Fibroblast of upper back skin (primary cell): ENCODE results near the gene BAG3.
"Not testable (repeated sequence)": the region's sequence is repeated elsewhere in the genome, so short reads cannot be mapped to it uniquely, and the experiment has no call there.

Experiments used
- DNase-seq: peaks from one replicate; pipeline ENCODE4 v3.0.0-alpha.2; 2013

BAG3 gene

DNA sequence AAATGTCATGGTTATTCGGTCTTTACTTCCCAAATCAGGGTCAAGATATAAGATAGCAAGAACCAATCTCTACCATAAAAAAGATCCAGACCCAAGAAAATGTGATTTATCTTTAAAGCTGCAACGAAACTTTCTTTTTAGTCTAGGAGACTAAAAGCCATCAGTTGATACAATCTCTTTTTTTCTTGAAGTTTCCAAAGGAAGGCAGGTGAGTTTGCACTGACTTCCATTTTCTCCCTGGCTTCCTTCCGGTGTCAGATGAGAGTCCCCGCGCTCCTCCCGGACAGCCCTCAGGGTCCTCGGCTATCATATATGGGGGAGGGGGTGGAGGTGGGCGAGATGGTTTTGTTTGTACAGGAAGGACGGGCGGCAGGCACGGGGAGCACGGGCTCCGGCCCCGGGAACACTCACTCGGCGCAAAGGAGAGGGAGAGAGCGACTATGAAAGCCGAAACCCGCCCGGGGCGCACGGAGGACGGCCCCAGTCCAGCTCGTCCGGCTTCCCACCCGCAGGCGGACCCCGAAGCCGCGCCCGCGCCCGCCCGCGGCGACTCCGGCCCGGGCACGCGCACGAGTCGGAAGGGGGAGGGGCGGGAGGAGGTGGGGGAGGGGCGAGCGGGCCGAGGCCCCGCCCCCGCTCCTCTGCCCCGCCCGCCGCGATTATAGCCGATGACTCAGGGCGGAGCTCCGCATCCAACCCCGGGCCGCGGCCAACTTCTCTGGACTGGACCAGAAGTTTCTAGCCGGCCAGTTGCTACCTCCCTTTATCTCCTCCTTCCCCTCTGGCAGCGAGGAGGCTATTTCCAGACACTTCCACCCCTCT, at the start of gene BAG3:
TSS of gene BAG3 (plus strand) at position 689 of the 822 bp plus-strand sequence. CDS start 296 bp downstream, outside the sequence.
- peak; percentile 91 for DNase-seq

DNA sequence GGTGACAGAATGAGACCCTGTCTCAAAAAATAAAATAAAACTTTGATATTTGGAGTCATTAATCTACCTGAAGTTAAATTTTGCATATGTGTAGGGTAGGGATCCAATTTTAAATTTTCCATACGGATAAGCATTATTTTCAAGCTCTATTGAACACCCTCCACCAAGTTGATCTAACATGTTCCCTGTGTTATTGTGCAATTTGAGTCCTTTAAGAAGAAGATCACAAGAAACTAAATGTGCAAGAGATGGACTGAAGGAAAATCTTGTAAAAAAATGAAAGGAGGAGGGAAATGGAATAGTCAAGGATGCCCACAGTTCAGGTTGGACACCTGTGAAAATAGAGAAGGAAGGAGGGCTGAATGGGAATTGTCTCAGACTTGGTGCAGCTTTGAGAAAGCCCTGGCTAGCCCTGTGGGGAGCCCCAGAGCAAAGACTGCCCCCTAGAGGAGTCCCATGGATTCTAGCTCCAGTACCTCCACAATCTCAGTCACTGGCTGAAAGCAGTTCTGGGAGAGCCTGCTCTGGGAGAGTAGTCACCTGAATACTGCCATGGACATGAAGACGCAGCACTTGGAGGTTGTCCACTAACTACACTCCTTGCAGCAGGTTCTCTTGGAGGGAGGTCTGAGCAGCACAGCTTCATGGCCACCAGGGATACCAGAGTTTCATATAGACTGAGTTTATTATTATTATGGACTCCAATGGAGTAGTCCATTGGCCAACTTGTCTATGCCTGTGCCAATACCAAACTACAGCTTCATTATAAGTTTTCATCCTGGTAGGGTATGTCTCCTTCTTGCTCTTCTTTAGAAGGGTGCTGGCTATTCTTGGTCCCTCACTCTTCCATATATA, 48.7 kb upstream of the BAG3 start:
- DNase-seq, result peak; percentile 11

DNA sequence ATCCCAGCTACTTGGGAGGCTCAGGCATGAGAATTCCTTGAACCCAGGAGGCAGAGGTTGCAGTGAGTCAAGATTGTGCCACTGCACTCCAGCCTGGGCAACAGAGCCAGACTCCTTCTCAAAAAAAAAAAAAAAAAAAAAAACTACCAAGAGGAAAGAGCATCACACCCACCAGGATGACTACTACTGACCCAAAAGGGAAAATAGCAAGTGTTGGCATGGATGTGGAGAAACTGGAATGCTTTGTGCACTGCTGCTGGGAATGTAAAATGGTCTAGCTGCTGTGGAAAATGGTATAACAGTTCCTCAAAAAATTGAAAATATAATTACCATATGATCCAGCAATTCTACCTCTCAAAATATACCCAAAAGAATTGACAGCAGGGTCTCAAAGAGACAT, 46.7 kb upstream of the BAG3 start:
- no peak for DNase-seq

DNA sequence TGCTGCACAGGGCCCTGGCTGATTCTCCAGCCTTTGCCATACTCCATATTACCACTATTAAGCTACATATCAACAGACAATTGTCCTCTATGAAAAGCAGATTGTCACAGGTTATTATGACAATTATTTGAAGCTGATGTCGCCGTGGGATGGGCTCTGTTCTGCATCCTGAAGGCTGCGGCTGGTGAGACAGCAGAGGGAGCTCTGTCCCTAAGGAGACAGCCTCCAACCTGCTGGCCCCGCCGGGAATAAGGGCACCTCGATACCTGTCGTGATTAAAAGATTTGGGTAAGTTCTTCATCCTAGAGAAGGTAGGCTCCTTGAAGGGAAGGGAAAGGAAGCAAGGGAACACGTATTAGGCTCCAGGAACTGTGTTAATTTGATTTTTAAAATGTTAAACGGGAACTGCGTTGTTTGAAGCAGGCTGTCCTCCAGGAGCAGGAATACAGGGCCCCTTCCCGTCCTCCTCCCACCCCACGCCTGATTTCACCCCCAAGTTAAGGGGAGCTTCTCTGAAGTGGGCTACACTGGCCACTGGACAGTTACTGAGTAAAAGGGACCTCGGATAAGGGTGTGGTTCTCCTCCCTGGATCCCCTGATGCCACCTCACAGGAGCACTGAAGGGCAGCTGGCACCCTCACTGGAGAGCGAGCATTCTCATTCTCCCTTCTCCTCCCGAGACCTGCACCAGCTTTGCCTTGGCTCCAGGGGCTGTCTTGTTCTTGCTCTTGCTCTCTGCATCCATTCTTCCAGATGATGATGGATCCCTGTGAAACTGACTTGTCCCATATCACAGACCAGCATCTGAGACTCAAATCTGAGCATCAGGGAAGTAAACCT, 42.6 kb upstream of the BAG3 start:
- DNase-seq, result peak; percentile 8

DNA sequence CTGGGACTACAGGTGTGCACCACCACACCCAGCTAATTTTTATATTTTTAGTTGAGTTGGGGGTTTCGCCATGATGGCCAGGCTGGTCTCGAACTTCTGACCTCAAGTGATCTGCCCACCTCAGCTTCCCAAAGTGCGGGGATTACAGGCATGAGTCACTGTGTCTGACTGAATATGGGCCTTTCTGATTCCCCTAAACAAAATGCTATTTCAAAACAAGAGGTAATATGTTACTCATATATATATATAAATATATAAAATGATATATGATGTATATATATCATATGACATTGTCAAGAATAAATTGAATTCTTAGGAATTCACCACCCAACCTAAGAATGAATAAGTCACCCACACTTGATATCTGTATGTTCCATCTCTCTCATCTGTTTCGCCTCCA, 41.7 kb upstream of the BAG3 start:
- no peak for DNase-seq

DNA sequence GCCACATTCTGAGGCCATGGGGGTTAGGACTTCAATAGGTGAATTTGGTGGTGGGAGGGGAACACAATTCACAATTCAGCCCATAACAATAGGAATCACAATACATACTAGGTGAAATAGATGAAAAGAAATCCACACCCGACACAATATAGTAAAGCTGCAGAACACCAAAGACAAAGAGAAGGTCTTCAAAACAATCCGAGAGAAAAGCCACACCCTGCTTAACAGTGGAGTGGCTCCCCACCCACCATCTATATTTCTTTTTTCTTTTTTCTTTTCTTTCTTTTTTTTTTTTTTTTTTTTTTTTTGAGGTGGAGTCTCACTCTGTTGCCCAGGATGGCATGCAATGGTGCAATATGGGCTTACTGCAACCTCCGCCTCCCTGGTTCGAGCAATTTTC, 39.7 kb upstream of the BAG3 start:
- DNase-seq, result no peak

DNA sequence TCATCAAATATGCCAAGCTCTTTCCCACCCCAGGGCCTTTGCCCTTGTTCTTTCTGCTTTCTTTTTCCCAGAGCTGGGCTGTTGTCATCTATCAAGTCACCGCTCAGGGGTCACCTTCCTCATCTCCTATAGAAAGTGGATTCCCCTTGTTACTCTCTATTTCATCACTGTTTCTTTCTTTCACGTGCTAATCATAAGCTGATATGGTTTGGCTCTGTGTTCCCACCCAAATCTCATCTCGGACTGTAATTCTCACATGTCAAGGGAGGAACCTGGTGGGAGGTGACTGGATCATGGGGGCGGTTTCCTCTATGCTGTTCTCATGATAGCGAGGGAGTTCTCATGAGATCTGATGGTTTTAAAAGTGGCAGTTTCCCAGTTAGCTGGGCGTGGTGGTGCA, 37.4 kb upstream of the BAG3 start:
- no peak for DNase-seq

DNA sequence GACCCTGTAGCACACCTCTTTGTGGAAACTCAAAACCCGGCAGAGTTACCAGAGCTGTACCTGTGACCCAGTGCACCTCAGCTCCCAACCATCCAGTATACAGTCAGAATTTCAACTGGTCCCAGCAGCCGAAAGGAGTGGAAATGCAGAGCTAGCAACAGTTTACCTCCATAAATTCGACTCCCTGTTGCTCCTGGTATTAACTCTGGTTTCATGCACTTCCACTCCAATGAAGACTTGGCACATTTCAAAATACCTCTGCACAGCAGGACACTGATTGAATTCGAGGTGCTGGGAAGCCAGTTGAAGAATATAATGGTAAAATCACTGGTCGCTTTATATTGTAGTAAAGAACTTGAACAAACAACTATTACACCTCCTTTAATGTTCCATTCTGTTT, 36.5 kb upstream of the BAG3 start:
- no peak for DNase-seq

DNA sequence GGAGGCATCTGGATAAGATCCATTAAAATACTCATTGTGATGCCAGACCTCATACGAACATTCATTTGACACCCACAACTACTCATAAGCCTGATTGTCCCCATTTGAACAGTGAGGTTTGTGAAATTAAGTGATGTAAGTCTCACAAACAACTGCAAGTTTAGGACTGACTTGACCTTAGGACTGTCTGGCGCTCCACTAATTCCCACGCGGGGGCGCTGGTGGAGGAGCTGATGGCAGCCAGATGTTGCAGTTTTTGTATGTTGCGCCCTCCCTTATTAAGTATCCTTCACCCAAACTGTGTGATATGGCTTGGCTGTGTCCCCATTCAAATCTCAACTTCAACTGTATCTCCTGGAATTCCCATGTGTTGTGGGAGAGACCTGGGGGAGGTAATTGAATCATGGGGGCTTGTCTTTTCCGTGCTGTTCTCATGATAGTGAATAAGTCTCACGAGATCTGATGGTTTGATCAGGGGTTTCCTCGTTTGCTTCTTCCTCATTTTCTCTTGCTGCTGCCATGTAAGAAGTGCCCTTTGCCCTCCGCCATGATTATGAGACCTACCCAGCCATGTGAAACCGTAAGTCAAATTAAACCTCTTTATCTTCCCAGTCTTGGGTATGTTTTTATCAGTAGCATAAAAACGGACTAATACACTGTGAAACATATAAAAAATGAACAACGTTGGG, 34.2 kb upstream of the BAG3 start:
- peak; percentile 21 for DNase-seq

DNA sequence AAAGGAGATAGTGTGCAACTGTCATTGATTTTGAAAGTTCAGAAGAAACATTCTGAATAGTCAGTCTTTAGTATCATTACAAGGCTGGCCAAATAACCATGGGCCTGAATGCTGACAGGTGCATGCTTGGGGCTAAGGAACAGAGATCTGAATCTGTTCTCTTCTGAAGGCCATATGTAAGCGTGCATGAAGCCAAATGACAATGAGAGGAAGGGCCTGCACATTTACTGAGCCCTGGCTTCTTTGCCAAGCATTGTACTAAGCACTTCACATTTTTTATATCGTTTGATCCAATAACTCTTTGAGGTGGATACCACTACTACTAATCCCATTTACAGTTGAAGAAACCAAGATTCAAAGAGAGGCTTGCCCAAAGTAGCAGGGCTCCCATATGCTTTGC, 32.0 kb upstream of the BAG3 start:
- no peak for DNase-seq

DNA sequence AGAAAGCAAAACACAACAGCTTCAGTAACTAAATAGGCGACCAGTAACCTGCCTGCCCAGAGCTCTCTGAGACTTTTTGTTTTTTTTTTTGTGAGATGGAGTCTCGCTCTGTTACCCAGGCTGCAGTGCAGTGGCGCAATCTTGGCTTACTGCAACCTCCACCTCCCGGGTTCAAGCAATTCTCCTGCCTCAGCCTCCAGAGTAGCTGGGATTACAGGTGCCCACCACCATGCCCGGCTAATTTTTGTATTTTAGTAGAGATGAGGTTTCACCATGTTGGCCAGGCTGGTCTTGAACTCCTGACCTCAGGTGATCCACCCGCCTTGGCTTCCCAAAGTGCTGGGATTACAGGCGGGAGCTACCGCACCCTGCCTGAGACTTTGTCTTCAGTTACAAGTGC, 31.4 kb upstream of the BAG3 start:
- DNase-seq, result not testable (repeated sequence)

DNA sequence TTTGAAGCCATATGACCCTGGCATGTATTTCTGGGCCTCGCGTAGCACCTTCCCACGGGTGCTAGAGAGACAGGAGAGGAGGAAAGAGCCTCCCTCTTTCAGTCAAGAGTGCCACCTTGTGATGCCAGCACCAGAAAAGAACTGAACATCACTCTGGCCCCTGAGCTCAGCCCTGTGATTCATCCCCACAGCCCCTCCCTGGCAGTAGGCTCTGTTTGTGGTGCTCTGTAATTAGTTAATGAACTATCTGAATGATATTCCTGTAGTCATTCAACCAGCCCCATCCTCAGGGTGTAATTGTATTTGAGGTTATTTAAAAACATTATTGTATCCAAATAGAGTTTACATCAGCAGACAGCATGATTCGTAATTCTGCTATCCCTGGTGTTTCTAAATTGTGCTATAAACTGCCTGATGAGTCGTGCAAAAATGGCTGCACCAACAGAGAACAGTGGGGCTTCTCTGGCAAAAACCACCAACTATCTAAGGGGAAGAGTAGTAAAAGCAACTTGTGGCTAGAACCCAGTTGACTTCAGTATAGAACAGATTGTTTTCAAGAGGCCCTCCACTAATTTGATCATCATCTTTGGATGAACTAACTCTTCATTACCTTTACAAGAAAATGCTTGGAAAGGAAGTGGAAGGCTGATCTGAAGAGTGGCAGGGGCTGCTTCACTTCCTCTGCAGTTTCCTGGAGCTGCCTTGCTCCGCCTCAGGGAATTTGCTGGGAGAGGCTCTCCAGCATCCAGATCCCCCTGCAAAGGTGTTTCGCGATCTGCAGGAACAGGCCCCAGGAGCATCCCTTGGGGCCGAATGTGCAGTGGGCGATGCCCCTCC, 30.7 kb upstream of the BAG3 start:
- DNase-seq, result peak; percentile 72

DNA sequence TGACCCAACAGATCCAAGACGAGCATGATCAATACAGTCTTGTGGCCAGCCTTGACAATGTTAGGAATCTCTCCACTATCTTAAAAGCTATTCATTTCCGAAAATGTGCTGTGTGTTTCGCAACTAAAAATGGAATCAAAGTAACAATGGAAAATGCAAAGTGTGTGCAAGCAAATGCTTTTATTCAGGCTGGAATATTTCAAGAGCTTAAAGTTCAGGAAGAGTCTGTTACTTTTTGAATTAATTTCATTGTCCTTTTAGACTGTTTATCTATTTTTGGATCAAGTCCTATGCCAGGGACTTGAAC, 30.1 kb upstream of the BAG3 start:
- DNase-seq, result no peak

DNA sequence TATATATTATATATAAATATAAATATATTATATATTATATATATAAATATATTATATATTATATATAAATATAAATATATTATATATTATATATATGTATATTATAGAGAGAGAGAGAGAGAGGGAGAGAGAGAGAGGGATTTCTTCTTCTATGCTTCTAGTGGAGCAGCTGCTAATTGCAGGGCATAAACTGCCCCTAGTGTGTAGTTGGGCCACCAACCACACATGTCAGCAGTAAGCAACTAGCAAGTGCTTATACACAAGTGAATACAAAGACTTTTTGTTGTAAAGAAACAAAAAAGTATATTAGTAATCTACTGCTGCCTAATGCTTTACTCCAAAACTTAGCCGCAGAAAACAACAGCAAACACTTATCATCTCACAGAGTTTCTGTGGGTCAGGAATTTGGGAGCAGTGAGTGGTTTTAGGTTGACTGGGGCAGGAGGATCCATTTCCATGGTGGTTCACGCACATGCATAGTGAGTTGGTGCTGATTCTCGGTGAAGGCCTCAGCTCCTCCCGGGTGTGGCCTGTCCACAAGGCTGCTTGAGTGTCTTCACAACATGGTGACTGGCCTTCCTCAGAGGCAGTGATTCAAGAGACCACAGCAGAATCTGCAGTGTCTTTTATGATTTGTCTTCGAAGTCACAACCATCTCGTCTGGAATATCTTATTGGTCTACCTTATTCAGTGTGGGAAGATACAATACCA, 25.5 kb upstream of the BAG3 start:
- DNase-seq, result no peak

DNA sequence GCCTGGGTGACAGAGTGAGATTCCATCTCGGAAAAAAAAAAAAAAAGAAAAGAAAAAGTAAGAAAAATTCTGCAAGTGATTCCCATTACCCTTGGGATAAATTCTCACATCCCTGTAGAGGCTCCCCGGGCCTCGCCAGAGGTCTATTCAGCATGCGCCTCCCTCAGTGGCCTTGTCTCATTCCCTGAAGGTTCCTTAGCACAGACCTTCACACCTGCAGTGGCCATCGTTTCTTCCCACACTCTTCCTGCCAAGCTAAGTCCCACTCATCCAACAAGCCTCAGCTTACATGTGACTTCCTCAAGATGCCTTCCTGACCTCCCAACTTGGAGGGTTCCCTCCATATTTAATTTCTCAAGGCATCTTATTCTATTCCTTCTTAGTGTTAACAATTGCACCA, 20.9 kb upstream of the BAG3 start:
- no peak for DNase-seq

DNA sequence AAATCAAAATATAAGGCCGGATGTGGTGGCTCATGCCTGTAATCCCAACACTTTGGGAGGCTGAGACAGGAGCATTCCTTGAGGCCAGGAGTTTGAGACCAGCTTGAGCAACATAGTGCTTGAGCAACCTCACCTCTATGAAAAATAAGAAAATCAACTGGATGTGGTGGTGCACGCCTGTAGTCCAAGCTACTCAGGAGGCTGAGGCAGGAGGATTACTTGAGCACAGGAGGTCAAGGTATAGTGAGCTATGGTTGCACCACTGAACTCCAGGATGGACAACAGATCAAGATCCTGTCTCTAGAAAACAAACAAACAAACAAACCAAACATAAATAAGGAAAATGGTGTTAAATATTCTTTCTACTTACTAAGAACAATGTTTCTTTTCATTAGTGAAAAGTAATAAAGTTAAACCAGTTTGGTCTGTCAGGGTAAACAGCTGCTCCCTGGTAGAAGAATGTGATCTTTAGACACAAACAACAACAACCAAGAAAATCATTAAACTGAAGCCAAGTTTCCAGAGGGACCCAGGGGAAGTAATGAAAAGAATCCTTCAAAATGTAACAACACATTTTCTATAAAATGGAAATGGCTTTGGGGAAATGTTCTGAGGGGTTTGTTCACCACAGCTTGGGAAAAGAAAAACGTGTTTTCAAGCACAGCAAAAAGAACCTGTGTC, 17.5 kb upstream of the BAG3 start:
- no peak for DNase-seq

DNA sequence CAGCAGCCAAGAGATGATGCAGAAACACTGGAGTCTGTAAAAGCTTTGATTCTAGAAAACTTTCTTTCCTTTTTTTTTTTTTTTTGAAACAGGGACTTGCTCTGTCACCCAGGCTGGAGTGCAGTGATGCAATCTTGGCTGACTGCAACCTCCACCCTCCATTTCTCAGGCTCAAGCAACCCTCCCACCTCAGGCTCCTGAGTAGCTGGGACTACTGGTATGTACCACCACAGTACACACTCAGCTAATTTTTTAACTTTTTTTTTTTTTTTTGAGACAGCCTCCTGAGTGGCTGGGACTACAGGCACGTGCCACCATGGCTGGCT, 17.0 kb upstream of the BAG3 start:
- DNase-seq, result peak; percentile 28

DNA sequence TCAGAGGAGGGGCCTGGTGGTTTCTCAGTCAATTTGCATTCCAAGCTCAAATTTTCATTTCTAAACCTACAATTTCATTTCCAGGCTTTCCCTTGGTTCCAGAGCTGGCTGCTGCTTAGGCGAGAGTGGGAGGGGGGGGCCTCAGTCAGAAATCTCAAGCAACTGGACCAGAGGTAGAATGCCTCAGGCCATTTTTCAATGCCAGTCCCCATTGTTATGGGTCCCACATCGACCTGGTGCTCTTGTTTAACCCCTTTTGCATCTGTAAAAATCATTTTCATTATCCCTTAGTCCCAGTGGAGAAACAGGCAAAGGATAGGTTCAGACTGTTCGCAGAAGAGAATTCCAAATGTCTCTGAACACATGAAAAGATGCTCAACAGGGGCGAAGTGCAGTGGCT, 13.5 kb upstream of the BAG3 start:
- DNase-seq, result no peak

DNA sequence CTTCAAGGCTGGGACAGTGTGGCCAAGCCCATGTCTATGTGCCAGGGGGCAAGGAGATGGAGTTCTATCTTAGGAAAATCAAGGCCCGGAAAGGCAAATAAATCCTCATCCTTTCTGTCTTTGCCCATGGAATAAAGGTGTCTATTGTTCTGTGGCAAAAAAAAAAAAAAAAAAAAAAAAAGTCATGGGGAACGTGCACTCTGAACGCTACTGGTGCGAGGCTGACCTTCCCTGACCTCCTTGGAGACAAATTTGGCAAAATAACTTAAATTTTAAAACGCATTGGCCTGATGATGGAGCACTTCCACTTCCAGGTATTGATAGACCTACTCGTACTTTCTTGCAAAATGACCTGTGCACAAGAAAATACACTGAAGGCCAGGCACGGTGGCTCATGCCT, 12.2 kb upstream of the BAG3 start:
- no peak for DNase-seq

DNA sequence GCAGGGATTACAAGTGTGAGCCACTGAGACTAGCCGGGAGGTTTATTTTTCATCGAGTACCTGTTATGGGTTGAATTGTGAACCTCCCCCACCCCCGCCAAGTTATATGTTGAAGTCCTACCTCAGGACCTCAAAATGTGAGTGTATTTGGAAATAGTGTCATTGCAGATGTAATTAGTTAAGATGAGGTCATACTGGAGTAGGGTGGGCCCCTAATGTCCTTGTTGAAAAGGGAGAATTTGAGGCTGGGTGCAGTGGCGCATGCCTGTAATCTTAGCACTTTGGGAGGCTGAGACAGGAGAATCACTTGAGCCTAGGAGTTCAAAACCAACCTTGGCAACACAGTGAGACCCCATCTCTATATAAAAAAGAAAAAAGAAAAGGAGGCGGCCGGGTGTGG, 10.8 kb upstream of the BAG3 start:
- DNase-seq, result no peak
